K562 (cell line): Measurements from ENCODE around the gene AGPAT2. TPM values are rescaled to one million over a fixed set of nuclear protein-coding genes. Genes with fewer than 3 reads are reported as not detected.

ENCODE experiments used
- CREB1 ChIP-seq, 2 experiments: sonication (generic) in 1 of 2; formaldehyde crosslinking in 1 of 2; IDR thresholded peaks; 2 replicates each; pipeline versions ENCODE4 v1.6.1 to v1.8.0; 2012 to 2022; ENCODE audit warnings: inconsistent platforms in 1 of 2, mild to moderate bottlenecking in 1 of 2, missing genetic modification reagents in 1 of 2, moderate library complexity in 1 of 2
- CREM ChIP-seq: IDR thresholded peaks from 2 replicates; pipeline ENCODE4 v1.6.1; 2014; ENCODE audit warnings: antibody characterized with exemption, low read depth
- ELF4 ChIP-seq: fragments of 450-650 bp; formaldehyde crosslinking; IDR thresholded peaks from 2 replicates; pipeline ENCODE4 v1.4.0; 2022; ENCODE audit warnings: missing genetic modification characterization
- KLF10 ChIP-seq: fragments of 250-450 bp; sonication (Bioruptor Pico); IDR thresholded peaks from 2 replicates; pipeline ENCODE4 v1.6.1; 2021; ENCODE audit warnings: matching md5 sums
- LCOR ChIP-seq: sonication (generic); formaldehyde crosslinking; IDR thresholded peaks from 2 replicates; pipeline ENCODE4 v1.8.0; 2022; ENCODE audit warnings: mild to moderate bottlenecking, missing genetic modification reagents
- NR4A1 ChIP-seq, 2 experiments: fragments of 250-450 bp in 1 of 2; fragments of 450-650 bp in 1 of 2; sonication (Bioruptor Pico) in 1 of 2; IDR thresholded peaks; 2 replicates each; pipeline versions ENCODE4 v1.4.0 to v1.6.1; 2016 to 2020; ENCODE audit warnings: mild to moderate bottlenecking in 2 of 2, missing compliant biosample characterization in 1 of 2, missing genetic modification characterization in 1 of 2, moderate library complexity in 1 of 2
- STAT6 ChIP-seq: sonication (generic); formaldehyde crosslinking; IDR thresholded peaks from 2 replicates; pipeline ENCODE4 v1.8.1; 2023; ENCODE audit warnings: mild to moderate bottlenecking, missing genetic modification reagents
- USF1 ChIP-seq: sonication (generic); formaldehyde crosslinking; IDR thresholded peaks from 2 replicates; pipeline ENCODE4 v1.9.0; 2022; ENCODE audit warnings: mild to moderate bottlenecking, missing genetic modification reagents
- YY1 ChIP-seq, 3 experiments: IDR thresholded peaks; 2 replicates each; pipeline ENCODE4 v1.6.1; 2011; ENCODE audit warnings: low read length in 2 of 3, mild to moderate bottlenecking in 2 of 3, moderate library complexity in 2 of 3, borderline replicate concordance in 1 of 3, control low read depth in 1 of 3, low read depth in 1 of 3; ENCODE audit not compliant: insufficient read depth in 3 of 3, insufficient replicate concordance in 2 of 3, control insufficient read depth in 1 of 3, insufficient read length in 1 of 3; ENCODE audit errors: extremely low read depth in 1 of 3
- ZNF146 ChIP-seq: IDR thresholded peaks from one replicate; pipeline ENCODE4 v1.6.1; 2018; ENCODE audit warnings: missing compliant biosample characterization; ENCODE audit not compliant: unreplicated experiment
- ZNF318 ChIP-seq, 2 experiments: fragments of 450-650 bp; IDR thresholded peaks; 2 replicates each; pipeline ENCODE4 v1.6.1; 2016; ENCODE audit warnings: mild to moderate bottlenecking in 2 of 2, borderline replicate concordance in 1 of 2, low read depth in 1 of 2, moderate library complexity in 1 of 2
- ZNF395 ChIP-seq: fragments of 200-800 bp; sonication (Bioruptor generic); IDR thresholded peaks from 2 replicates; pipeline ENCODE4 v1.6.1; 2017; ENCODE audit warnings: missing genetic modification characterization, missing compliant biosample characterization
- polyA plus RNA-seq, 8 experiments: library from polyadenylated mRNA; depleted of rRNA in 4 of 8; stranded (reverse) in 5 of 8; unstranded in 3 of 8; fragments of >200 nt; fragmentation: Nextera tagmentation in 2 of 8; fragmentation: Illumina TruSeq in 1 of 8; extraction: Ambion mirVana in 2 of 8; extraction: Trizol in 1 of 8; gene quantifications; 2 replicates each; pipeline versions ENCODE4 v1.2.1 to v1.2.3, GENCODE V29; 2011 to 2014; ENCODE audit warnings: inconsistent platforms in 1 of 8, missing spikeins in 1 of 8
- total RNA-seq, 7 experiments: library from RNA; depleted of rRNA in 6 of 7; stranded (reverse); fragments of >200 nt in 6 of 7; fragmentation: Illumina TruSeq in 2 of 7; extraction: Trizol in 2 of 7; gene quantifications; 2 replicates each; pipeline versions ENCODE4 v1.2.1 to v1.2.3, GENCODE V29; 2011 to 2021; ENCODE audit warnings: low replicate concordance in 1 of 7

Gene AGPAT2
- total and polyA plus RNA-seq, 9 of the 15 experiments (the other 6 are each of a cell fraction or from before 2014, with no cell fraction given) = 0.13 to 54.5 (median 23.9) TPM

GRCh38 chr9:136726631-136727191 lies 39.5 kb upstream of the AGPAT2 start (continued):
- TF ChIP-seq ZNF318 (IDR thresholded peaks at IDR 0.05; ENCODE audit: borderline replicate concordance in 1 of 2, low read depth in 1 of 2) (no peak), YY1 (IDR thresholded peaks at IDR 0.05; ENCODE audit: borderline replicate concordance in 1 of 3, control insufficient read depth in 1 of 3, extremely low read depth in 1 of 3, insufficient read depth in 3 of 3, insufficient read length in 1 of 3, insufficient replicate concordance in 2 of 3, low read depth in 1 of 3, low read length in 2 of 3) (no peak), CREB1 (IDR thresholded peaks at IDR 0.05) (no peak; the same call in 1 of the 2 replicates), CREB1 (CRISPR knock-in tag; IDR thresholded peaks at IDR 0.05) (peak; percentile 67; the same call in 1 of the 2 replicates), STAT6 (no peak), ZNF395 (peak; percentile 46; the same call in 1 of the 2 replicates), USF1 (CRISPR knock-in tag) (peak; percentile 18; the same call in 1 of the 2 replicates), ELF4 (CRISPR knock-in tag) (no peak), CREM (peak; percentile 68), LCOR (CRISPR knock-in tag) (no peak), KLF10 (CRISPR knock-in tag) (no peak), NR4A1 (CRISPR knock-in tag; IDR thresholded peaks at IDR 0.05) (no peak), NR4A1 (tag; IDR thresholded peaks at IDR 0.05) (no peak), ZNF146 (CRISPR knock-in tag) (no peak)
